ENCODE measurements around the gene ATP5F1D. TPM values are rescaled to one million over a fixed set of nuclear protein-coding genes. Genes with fewer than 3 reads are reported as not detected.

Gene ATP5F1D
- total and polyA plus RNA-seq, 2 of the 13 experiments (the other 11 are each of a cell fraction or from before 2014, with no cell fraction given) = 39.4 to 78.7 TPM

DNA sequence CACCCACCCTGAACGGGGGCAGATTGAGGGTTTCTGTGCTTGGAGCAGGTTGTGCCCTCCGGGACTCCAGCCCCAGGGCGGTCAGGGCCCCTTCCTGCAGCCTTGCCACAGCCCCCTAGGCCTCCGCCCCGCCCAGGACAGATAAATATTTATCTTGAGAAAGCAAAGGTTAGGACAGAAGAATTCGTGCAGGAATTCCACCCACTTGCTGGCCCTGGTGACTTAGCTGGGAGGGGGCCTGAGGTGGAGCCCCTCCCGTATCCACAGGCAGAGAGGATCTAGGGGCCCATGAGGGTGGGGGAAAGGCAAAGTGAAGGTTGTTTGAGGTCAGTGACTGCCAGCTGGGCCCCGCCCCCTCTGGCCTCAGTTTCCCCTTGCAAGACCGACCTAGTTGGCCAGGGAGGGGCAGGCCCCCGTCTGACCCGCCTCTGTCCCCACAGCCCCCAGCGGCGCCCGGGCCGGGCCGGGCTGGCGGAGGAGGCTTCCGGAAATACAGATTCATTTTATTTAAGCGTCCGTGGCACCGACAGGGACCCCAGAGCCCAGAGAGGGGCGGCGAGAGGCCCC is 12.0 kb downstream of the ATP5F1D start (continued):
- TF ChIP-seq FOXA1 (IDR thresholded peaks at IDR 0.05) (no peak), FOXA1 (CRISPR knock-in tag; IDR thresholded peaks at IDR 0.05) (peak; percentile 70), NR2C2 (CRISPR knock-in tag; IDR thresholded peaks at IDR 0.05; ENCODE audit: borderline replicate concordance) (peak; percentile 54; the same call in 1 of the 2 replicates), PTBP1 (IDR thresholded peaks at IDR 0.05; ENCODE audit: low read depth, low read length, poor library complexity, severe bottlenecking) (no peak), KAT7 (CRISPR knock-in tag; IDR thresholded peaks at IDR 0.05; ENCODE audit: borderline replicate concordance) (no peak), FOXC1 (CRISPR knock-in tag; IDR thresholded peaks at IDR 0.05; ENCODE audit: borderline replicate concordance) (peak; percentile 44; the same call in 1 of the 2 replicates), SIX1 (CRISPR knock-in tag; IDR thresholded peaks at IDR 0.05; ENCODE audit: borderline replicate concordance) (no peak), MAF1 (CRISPR knock-in tag; IDR thresholded peaks at IDR 0.05; ENCODE audit: borderline replicate concordance) (no peak), ZNF577 (CRISPR knock-in tag; IDR thresholded peaks at IDR 0.05; ENCODE audit: borderline replicate concordance, low read depth) (no peak), ETV6 (CRISPR knock-in tag; conservative IDR thresholded peaks at IDR 0.05) (0 out of 2 replicates have a peak, but pooled peaks have one; percentile 34), ZNF766 (CRISPR knock-in tag; IDR thresholded peaks at IDR 0.05; ENCODE audit: borderline replicate concordance) (no peak), ISL2 (CRISPR knock-in tag; IDR thresholded peaks at IDR 0.05) (no peak), MED1 (CRISPR knock-in tag; IDR thresholded peaks at IDR 0.05) (peak; percentile 88; the same call in 1 of the 2 replicates), HDAC2 (CRISPR knock-in tag; IDR thresholded peaks at IDR 0.05) (peak; percentile 57), ZNF788 (CRISPR knock-in tag; IDR thresholded peaks at IDR 0.05; ENCODE audit: borderline replicate concordance) (peak; percentile 65; the same call in 1 of the 2 replicates), JUND (CRISPR knock-in tag; IDR thresholded peaks at IDR 0.05) (peak; percentile 28; the same call in 1 of the 2 replicates), ARNT (IDR thresholded peaks at IDR 0.05) (no peak), NCOA1 (CRISPR knock-in tag; IDR thresholded peaks at IDR 0.05) (peak; percentile 85), YEATS4 (CRISPR knock-in tag; IDR thresholded peaks at IDR 0.05; ENCODE audit: borderline replicate concordance) (0 out of 2 replicates have a peak, but pooled peaks have one; percentile 15), ZNF737 (CRISPR knock-in tag; IDR thresholded peaks at IDR 0.05; ENCODE audit: borderline replicate concordance) (no peak), ETV5 (CRISPR knock-in tag; IDR thresholded peaks at IDR 0.05; ENCODE audit: borderline replicate concordance) (peak; percentile 70), ZNF713 (CRISPR knock-in tag; IDR thresholded peaks at IDR 0.05) (no peak), ZNF446 (CRISPR knock-in tag; IDR thresholded peaks at IDR 0.05) (no peak), CHD4 (IDR thresholded peaks at IDR 0.05; ENCODE audit: borderline replicate concordance, low read length) (no peak), EEA1 (CRISPR knock-in tag; IDR thresholded peaks at IDR 0.05; ENCODE audit: borderline replicate concordance) (no peak), TEAD3 (CRISPR knock-in tag; optimal IDR thresholded peaks at IDR 0.05; ENCODE audit: borderline replicate concordance) (peak; percentile 86), MED8 (CRISPR knock-in tag; IDR thresholded peaks at IDR 0.05; ENCODE audit: insufficient replicate concordance) (peak; percentile 72), SMYD3 (CRISPR knock-in tag; IDR thresholded peaks at IDR 0.05) (no peak)
- TF ChIP-seq, protein P1, sequence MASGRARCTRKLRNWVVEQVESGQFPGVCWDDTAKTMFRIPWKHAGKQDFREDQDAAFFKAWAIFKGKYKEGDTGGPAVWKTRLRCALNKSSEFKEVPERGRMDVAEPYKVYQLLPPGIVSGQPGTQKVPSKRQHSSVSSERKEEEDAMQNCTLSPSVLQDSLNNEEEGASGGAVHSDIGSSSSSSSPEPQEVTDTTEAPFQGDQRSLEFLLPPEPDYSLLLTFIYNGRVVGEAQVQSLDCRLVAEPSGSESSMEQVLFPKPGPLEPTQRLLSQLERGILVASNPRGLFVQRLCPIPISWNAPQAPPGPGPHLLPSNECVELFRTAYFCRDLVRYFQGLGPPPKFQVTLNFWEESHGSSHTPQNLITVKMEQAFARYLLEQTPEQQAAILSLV (CRISPR knock-in tag; IDR thresholded peaks at IDR 0.05; ENCODE audit: borderline replicate concordance) = no peak
- TF ChIP-seq, protein P2, sequence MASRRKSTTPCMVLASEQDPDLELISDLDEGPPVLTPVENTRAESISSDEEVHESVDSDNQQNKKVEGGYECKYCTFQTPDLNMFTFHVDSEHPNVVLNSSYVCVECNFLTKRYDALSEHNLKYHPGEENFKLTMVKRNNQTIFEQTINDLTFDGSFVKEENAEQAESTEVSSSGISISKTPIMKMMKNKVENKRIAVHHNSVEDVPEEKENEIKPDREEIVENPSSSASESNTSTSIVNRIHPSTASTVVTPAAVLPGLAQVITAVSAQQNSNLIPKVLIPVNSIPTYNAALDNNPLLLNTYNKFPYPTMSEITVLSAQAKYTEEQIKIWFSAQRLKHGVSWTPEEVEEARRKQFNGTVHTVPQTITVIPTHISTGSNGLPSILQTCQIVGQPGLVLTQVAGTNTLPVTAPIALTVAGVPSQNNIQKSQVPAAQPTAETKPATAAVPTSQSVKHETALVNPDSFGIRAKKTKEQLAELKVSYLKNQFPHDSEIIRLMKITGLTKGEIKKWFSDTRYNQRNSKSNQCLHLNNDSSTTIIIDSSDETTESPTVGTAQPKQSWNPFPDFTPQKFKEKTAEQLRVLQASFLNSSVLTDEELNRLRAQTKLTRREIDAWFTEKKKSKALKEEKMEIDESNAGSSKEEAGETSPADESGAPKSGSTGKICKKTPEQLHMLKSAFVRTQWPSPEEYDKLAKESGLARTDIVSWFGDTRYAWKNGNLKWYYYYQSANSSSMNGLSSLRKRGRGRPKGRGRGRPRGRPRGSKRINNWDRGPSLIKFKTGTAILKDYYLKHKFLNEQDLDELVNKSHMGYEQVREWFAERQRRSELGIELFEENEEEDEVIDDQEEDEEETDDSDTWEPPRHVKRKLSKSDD (CRISPR knock-in tag; IDR thresholded peaks at IDR 0.05; ENCODE audit: low read depth) = no peak

Data from HepG2 (cell line).